Frontal cortex (tissue), 4 donors: ENCODE data around the gene SLC9A9. TPM values are rescaled to one million over a fixed set of nuclear protein-coding genes. Genes with fewer than 3 reads are reported as not detected.
A peak's percentile ranks its signal among the peaks of the same experiment; 100 is the strongest.
"Not testable (repeated sequence)": the region's sequence is repeated elsewhere in the genome, so short reads cannot be mapped to it uniquely, and the experiment has no call there.

Experiments used
- DNase-seq, 2 donors: peaks; one replicate each; pipeline ENCODE4 v3.0.0; 2012; ENCODE audit warnings: low spot score in 2 of 2
- FAIRE-seq: peaks from 2 replicates; lab custom pipeline; 2012; peaks lifted over from hg19 to GRCh38; lab: Jason Lieb, UNC
- total RNA-seq: library from RNA; depleted of rRNA; stranded (reverse); fragments of >200 nt; gene quantifications from one replicate; pipeline ENCODE4 v1.2.3, GENCODE V29; 2014
- donor health status: control.
- donor health status: control.
- donor health status: control.

Gene SLC9A9
- total RNA-seq, 1 donor from 2014 or later = 4.9 TPM

GRCh38 chr3:143814443-143814889 lies 33.8 kb downstream of the SLC9A9 start:
- no peak for FAIRE-seq
- DNase-seq = no peak

GRCh38 chr3:143812481-143812880 lies 35.8 kb downstream of the SLC9A9 start:
- no peak for DNase-seq
- no peak for FAIRE-seq

GRCh38 chr3:143811602-143812001 lies 36.7 kb downstream of the SLC9A9 start:
- no peak for FAIRE-seq
- no peak for DNase-seq

- DNase-seq = no peak
- no peak for FAIRE-seq
Measured at GRCh38 chr3:143810953-143811265, 37.4 kb downstream of the SLC9A9 start.

GRCh38 chr3:143810166-143810952 lies 37.9 kb downstream of the SLC9A9 start:
- DNase-seq (no peak), FAIRE-seq (no peak)

GRCh38 chr3:143809121-143809621 lies 39.1 kb downstream of the SLC9A9 start:
- DNase-seq (peak in 1 of 2 donors; percentile 10), FAIRE-seq (no peak)

- FAIRE-seq (no peak), DNase-seq (no peak)
Measured at GRCh38 chr3:143808030-143808429, 40.2 kb downstream of the SLC9A9 start.

GRCh38 chr3:143806038-143806437 lies 42.2 kb downstream of the SLC9A9 start:
- DNase-seq (no peak), FAIRE-seq (no peak)

- not testable (repeated sequence) for DNase-seq, FAIRE-seq
Measured at GRCh38 chr3:143805476-143805875, 42.8 kb downstream of the SLC9A9 start.

- DNase-seq, FAIRE-seq: not testable (repeated sequence)
Measured at GRCh38 chr3:143801046-143801445, 47.2 kb downstream of the SLC9A9 start.

GRCh38 chr3:143798151-143798550 lies 50.1 kb downstream of the SLC9A9 start:
- FAIRE-seq, DNase-seq: not testable (repeated sequence)

- DNase-seq (no peak), FAIRE-seq (no peak)
Measured at GRCh38 chr3:143795874-143796273, 52.4 kb downstream of the SLC9A9 start.

GRCh38 chr3:143794793-143795462 lies 53.3 kb downstream of the SLC9A9 start:
- no peak for FAIRE-seq
- DNase-seq = no peak

- DNase-seq (no peak), FAIRE-seq (no peak)
Measured at GRCh38 chr3:143793971-143794370, 54.3 kb downstream of the SLC9A9 start.

GRCh38 chr3:143791386-143791785 lies 56.9 kb downstream of the SLC9A9 start:
- DNase-seq (no peak), FAIRE-seq (no peak)

- no peak for FAIRE-seq
- no peak for DNase-seq
Measured at GRCh38 chr3:143786219-143787191, 61.8 kb downstream of the SLC9A9 start.

- no peak for FAIRE-seq
Measured at GRCh38 chr3:143784446-143784845, 63.8 kb downstream of the SLC9A9 start.

GRCh38 chr3:143783851-143784370 lies 64.4 kb downstream of the SLC9A9 start:
- FAIRE-seq = no peak
- no peak for DNase-seq

More at GRCh38 chr3:143784446-143784845, 63.8 kb downstream of the SLC9A9 start:
- DNase-seq = no peak

- DNase-seq (peak; percentile 19 to 45), FAIRE-seq (peak; percentile 87)
Measured at GRCh38 chr3:143775459-143775858, 72.8 kb downstream of the SLC9A9 start.

- FAIRE-seq = no peak
- no peak for DNase-seq
Measured at GRCh38 chr3:143771939-143772338, 76.3 kb downstream of the SLC9A9 start.
